B cell (primary cell): Measurements from ENCODE around the gene MRPL34.

Experiments used
- EZH2 ChIP-seq: IDR thresholded peaks from 2 replicates; pipeline ENCODE4 v1.6.1; 2012; ENCODE audit warnings: borderline replicate concordance, low read depth, mild to moderate bottlenecking, moderate library complexity, low read length; ENCODE audit not compliant: insufficient read depth, poor library complexity, severe bottlenecking
- TF ChIP-seq, protein P1 (sequence below): fragments of 200-600 bp; IDR thresholded peaks from one replicate; pipeline ENCODE4 v1.8.0; 2022; ENCODE audit warnings: antibody characterized with exemption, mild to moderate bottlenecking

DNA sequence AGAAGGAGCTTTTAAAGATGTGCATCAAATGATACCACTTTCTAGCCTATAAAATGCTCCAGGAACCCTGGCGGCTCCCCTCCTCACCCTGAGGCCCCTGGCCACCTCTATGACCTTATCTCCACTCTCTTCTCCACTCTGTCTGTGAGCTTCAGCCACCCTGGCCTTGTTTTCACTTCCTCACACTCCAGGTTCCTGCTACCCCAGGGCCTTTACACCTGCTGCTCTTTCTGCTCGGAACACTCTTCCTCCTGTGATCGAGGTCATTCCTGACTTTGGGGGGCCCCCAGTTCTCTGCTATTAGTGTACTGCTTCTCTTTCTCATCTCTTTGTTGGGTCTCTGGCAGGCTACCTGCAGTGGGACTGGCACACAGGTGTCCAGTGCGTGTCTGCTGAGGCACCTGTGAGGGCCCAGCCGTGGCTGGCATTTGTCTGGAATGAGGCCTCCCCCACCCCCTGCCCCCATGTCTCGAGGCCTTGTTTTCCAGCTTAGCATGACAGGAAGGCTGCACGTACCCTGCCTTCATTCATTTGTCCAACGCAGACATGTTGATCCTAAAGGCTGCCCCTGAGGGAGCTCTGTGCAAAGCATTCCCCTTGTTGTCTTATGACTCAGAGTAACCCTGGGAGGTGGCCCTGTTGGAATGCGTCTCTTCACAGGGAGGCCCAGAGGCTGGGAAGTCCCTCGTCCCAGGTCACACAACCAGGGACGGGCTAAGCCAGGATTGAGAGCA is 6.0 kb downstream of the MRPL34 start:
- TF ChIP-seq, protein P1, sequence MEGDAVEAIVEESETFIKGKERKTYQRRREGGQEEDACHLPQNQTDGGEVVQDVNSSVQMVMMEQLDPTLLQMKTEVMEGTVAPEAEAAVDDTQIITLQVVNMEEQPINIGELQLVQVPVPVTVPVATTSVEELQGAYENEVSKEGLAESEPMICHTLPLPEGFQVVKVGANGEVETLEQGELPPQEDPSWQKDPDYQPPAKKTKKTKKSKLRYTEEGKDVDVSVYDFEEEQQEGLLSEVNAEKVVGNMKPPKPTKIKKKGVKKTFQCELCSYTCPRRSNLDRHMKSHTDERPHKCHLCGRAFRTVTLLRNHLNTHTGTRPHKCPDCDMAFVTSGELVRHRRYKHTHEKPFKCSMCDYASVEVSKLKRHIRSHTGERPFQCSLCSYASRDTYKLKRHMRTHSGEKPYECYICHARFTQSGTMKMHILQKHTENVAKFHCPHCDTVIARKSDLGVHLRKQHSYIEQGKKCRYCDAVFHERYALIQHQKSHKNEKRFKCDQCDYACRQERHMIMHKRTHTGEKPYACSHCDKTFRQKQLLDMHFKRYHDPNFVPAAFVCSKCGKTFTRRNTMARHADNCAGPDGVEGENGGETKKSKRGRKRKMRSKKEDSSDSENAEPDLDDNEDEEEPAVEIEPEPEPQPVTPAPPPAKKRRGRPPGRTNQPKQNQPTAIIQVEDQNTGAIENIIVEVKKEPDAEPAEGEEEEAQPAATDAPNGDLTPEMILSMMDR, result no peak
- TF ChIP-seq EZH2, result no peak
